K562 (cell line): Measurements from ENCODE around the gene G6PC1. TPM values are rescaled to one million over a fixed set of nuclear protein-coding genes. Genes with fewer than 3 reads are reported as not detected.

ENCODE experiments used
- ATAC-seq: fragments of 200-7000 bp; cut with Tn5 transposase; 3 replicates; pipeline ENCODE4 v1.9.1; 2020; ENCODE audit warnings: moderate library complexity
- BruUV-seq: library from RNA; stranded (reverse); fragments of 400-500 nt; replicated peaks from 2 replicates; lab custom pipeline; 2021; lab: Mats Ljungman, UMichigan
- CTCF ChIA-PET: fragments of 300-600 bp; formaldehyde crosslinking; extraction: SDS; loops from one replicate; lab custom pipeline; 2021; ENCODE audit warnings: low intra/inter-chr PET ratio; lab: Yijun Ruan, JAX
- POLR2A ChIA-PET: fragments of 300-600, 350-650 bp; sonication (Branson Sonifier 250); formaldehyde crosslinking; extraction: SDS; loops from one replicate; lab custom pipeline; 2021; ENCODE audit warnings: antibody characterized with exemption, inconsistent platforms; lab: Yijun Ruan, JAX
- DNase-seq, 4 experiments: peaks; one replicate each; pipeline versions ENCODE4 v3.0.0 to v3.0.0-alpha.2; 2011 to 2018; ENCODE audit warnings: low spot score in 3 of 4, mixed read lengths in 3 of 4; ENCODE audit errors: extremely low read depth in 1 of 4
- FAIRE-seq: peaks from 2 replicates; lab custom pipeline; 2011; peaks lifted over from hg19 to GRCh38; lab: Jason Lieb, UNC
- H2AFZ ChIP-seq: 2 replicates; pipeline ENCODE4 v1.6.0; 2011; ENCODE audit warnings: low read depth, low read length, control low read depth, inconsistent platforms
- H3K27ac ChIP-seq: fragments of 200-600 bp; 3 replicates; pipeline ENCODE4 v1.8.0; 2011; ENCODE audit warnings: low read depth, mild to moderate bottlenecking, control low read depth, inconsistent platforms, low read length, moderate library complexity, mixed read lengths; ENCODE audit errors: extremely low read depth
- H3K27me3 ChIP-seq, 2 experiments: fragments of 300-600 bp in 1 of 2; 2 replicates in 1 of 2; 3 replicates in 1 of 2; pipeline versions ENCODE4 v1.6.0 to v1.8.0; 2011; ENCODE audit warnings: inconsistent platforms in 2 of 2, low read length in 2 of 2, mild to moderate bottlenecking in 1 of 2, mixed read lengths in 1 of 2, moderate library complexity in 1 of 2; ENCODE audit not compliant: control insufficient read depth in 2 of 2, insufficient read depth in 2 of 2
- H3K36me3 ChIP-seq: fragments of 300-600 bp; 3 replicates; pipeline ENCODE4 v1.8.0; 2011; ENCODE audit warnings: mild to moderate bottlenecking, low read length, inconsistent platforms; ENCODE audit not compliant: control insufficient read depth, insufficient read depth
- H3K4me1 ChIP-seq, 2 experiments: fragments of 200-600 bp in 1 of 2; replicated peaks in 1 of 2; 2 replicates in 1 of 2; 3 replicates in 1 of 2; pipeline versions ENCODE4 v1.5.1 to v1.8.0; 2011; ENCODE audit warnings: inconsistent platforms in 2 of 2, low read length in 2 of 2, mild to moderate bottlenecking in 1 of 2, mixed read lengths in 1 of 2, moderate library complexity in 1 of 2; ENCODE audit not compliant: control insufficient read depth in 2 of 2, insufficient read depth in 2 of 2
- H3K4me2 ChIP-seq: 2 replicates; pipeline ENCODE4 v1.6.1; 2011; ENCODE audit warnings: low read length, control low read depth, inconsistent platforms, mixed read lengths; ENCODE audit not compliant: insufficient read depth
- H3K4me3 ChIP-seq: fragments of 200-600 bp; sonication (generic), shearing (Covaris generic); 2 replicates; pipeline ENCODE4 v1.5.1; 2016; ENCODE audit warnings: control low read depth, inconsistent platforms
- H3K79me2 ChIP-seq: fragments of 200-600 bp; 3 replicates; pipeline ENCODE4 v1.8.0; 2011; ENCODE audit warnings: low read length, inconsistent platforms; ENCODE audit not compliant: control insufficient read depth, insufficient read depth
- H3K9ac ChIP-seq, 2 experiments: 2 replicates each; pipeline versions ENCODE4 v1.6.0 to v1.6.1; 2011; ENCODE audit warnings: low read depth in 2 of 2, low read length in 2 of 2, control low read depth in 1 of 2, inconsistent platforms in 1 of 2, mild to moderate bottlenecking in 1 of 2, mixed read lengths in 1 of 2; ENCODE audit not compliant: insufficient read depth in 1 of 2
- H3K9me1 ChIP-seq: one replicate; pipeline ENCODE4 v1.6.0; 2011; ENCODE audit warnings: inconsistent platforms, mild to moderate bottlenecking, low read length, moderate library complexity; ENCODE audit not compliant: control insufficient read depth, insufficient read depth
- H3K9me3 ChIP-seq: replicated peaks from 2 replicates; pipeline ENCODE4 v1.5.1; 2011; ENCODE audit warnings: low read depth, low read length, inconsistent platforms; ENCODE audit not compliant: control insufficient read depth, insufficient read depth
- H4K20me1 ChIP-seq: replicated peaks from 2 replicates; pipeline ENCODE4 v1.6.1; 2011; ENCODE audit warnings: low read length, inconsistent platforms, mixed read lengths; ENCODE audit not compliant: control insufficient read depth, insufficient read depth
- AFF4 ChIP-seq: sonication (generic); formaldehyde crosslinking; IDR thresholded peaks from 2 replicates; pipeline ENCODE4 v1.8.0; 2023; ENCODE audit warnings: mild to moderate bottlenecking, missing genetic modification reagents
- CEBPG ChIP-seq, 3 experiments: fragments of 200-800 bp in 1 of 3; sonication (Bioruptor generic) in 1 of 3; sonication (generic) in 1 of 3; formaldehyde crosslinking in 1 of 3; IDR thresholded peaks in 2 of 3; conservative IDR thresholded peaks in 1 of 3; 2 replicates each; pipeline versions ENCODE4 v1.6.1 to v1.8.0; 2016 to 2022; ENCODE audit warnings: missing compliant biosample characterization in 2 of 3, missing genetic modification characterization in 2 of 3, mild to moderate bottlenecking in 1 of 3, missing genetic modification reagents in 1 of 3
- KHSRP ChIP-seq: fragments of 450-650 bp; IDR thresholded peaks from 2 replicates; pipeline ENCODE4 v1.6.1; 2017
- OTX1 ChIP-seq: fragments of 450-650 bp; formaldehyde crosslinking; IDR thresholded peaks from 2 replicates; pipeline ENCODE4 v1.4.0; 2022; ENCODE audit warnings: mild to moderate bottlenecking
- POLR2B ChIP-seq: fragments of 450-650 bp; IDR thresholded peaks from 2 replicates; pipeline ENCODE4 v1.6.1; 2018; ENCODE audit warnings: low read depth; ENCODE audit not compliant: partially characterized antibody
- RAD21 ChIP-seq, 2 experiments: fragments of 250-450 bp in 1 of 2; fragments of 450-650 bp in 1 of 2; sonication (Bioruptor Pico) in 1 of 2; formaldehyde crosslinking in 1 of 2; IDR thresholded peaks in 1 of 2; conservative IDR thresholded peaks in 1 of 2; 2 replicates each; pipeline versions ENCODE4 v1.4.0 to v1.8.0; 2020 to 2022; ENCODE audit warnings: mild to moderate bottlenecking in 2 of 2, moderate library complexity in 1 of 2
- TAF9B ChIP-seq: fragments of 450-650 bp; IDR thresholded peaks from 2 replicates; pipeline ENCODE4 v1.6.1; 2018; ENCODE audit warnings: mild to moderate bottlenecking; ENCODE audit not compliant: partially characterized antibody
- ZBTB34 ChIP-seq: fragments of 250-450 bp; sonication (Bioruptor Pico); IDR thresholded peaks from 2 replicates; pipeline ENCODE4 v1.8.0; 2021; ENCODE audit warnings: mild to moderate bottlenecking, moderate library complexity
- ZKSCAN1 ChIP-seq: fragments of 150-350 bp; IDR thresholded peaks from 2 replicates; pipeline ENCODE4 v1.6.1; 2016; ENCODE audit warnings: low read depth, low read length
- ZNF274 ChIP-seq: IDR thresholded peaks from 2 replicates; pipeline ENCODE4 v1.6.1; 2011; ENCODE audit warnings: low read depth, mild to moderate bottlenecking, low read length, moderate library complexity, borderline replicate concordance
- ZNF511 ChIP-seq: sonication (generic); formaldehyde crosslinking; IDR thresholded peaks from 2 replicates; pipeline ENCODE4 v1.8.0; 2022; ENCODE audit warnings: mild to moderate bottlenecking, missing genetic modification reagents
- ZSCAN32 ChIP-seq: fragments of 450-650 bp; formaldehyde crosslinking; IDR thresholded peaks from 2 replicates; pipeline ENCODE4 v1.4.0; 2020; ENCODE audit warnings: mild to moderate bottlenecking, moderate library complexity
- WGBS: fragments of 100-300 bp; shearing (Covaris generic); methylation state at CpG from one replicate; pipeline ENCODE4 v1.1.6; 2016; ENCODE audit warnings: low coverage, mixed read lengths; ENCODE audit not compliant: insufficient coverage; ENCODE audit errors: missing lambda C conversion rate; 5-methylcytosine and 5-hydroxymethylcytosine counted together
- in situ Hi-C: fragments of 300-500 bp; cut with MboI; formaldehyde crosslinking; loops from 4 replicates; pipeline ENCODE4 v1.15.0; 2018; ENCODE audit warnings: inconsistent platforms, mixed read lengths
- intact Hi-C: fragments of 100-400 bp; cut with micrococcal nuclease; formaldehyde crosslinking; loops from 2 replicates; pipeline ENCODE4 v1.14.2; 2022
- polyA plus RNA-seq, 8 experiments: library from polyadenylated mRNA; depleted of rRNA in 4 of 8; stranded (reverse) in 5 of 8; unstranded in 3 of 8; fragments of >200 nt; fragmentation: Nextera tagmentation in 2 of 8; fragmentation: Illumina TruSeq in 1 of 8; extraction: Ambion mirVana in 2 of 8; extraction: Trizol in 1 of 8; gene quantifications; 2 replicates each; pipeline versions ENCODE4 v1.2.1 to v1.2.3, GENCODE V29; 2011 to 2014; ENCODE audit warnings: inconsistent platforms in 1 of 8, missing spikeins in 1 of 8
- total RNA-seq, 7 experiments: library from RNA; depleted of rRNA in 6 of 7; stranded (reverse); fragments of >200 nt in 6 of 7; fragmentation: Illumina TruSeq in 2 of 7; extraction: Trizol in 2 of 7; gene quantifications; 2 replicates each; pipeline versions ENCODE4 v1.2.1 to v1.2.3, GENCODE V29; 2011 to 2021; ENCODE audit warnings: low replicate concordance in 1 of 7

Gene G6PC1
- total and polyA plus RNA-seq, 9 of the 15 experiments (the other 6 are each of a cell fraction or from before 2014, with no cell fraction given) = not detected

GRCh38 chr17:42928714-42929496, 28.3 kb downstream of the G6PC1 start (continued):
- TF ChIP-seq CEBPG (CRISPR knock-in tag; IDR thresholded peaks at IDR 0.05) = no peak
- TF ChIP-seq CEBPG (tag; conservative IDR thresholded peaks at IDR 0.05 in 1 of 2, IDR thresholded peaks at IDR 0.05 in 1 of 2) = 0 out of 4 replicates have a peak, but pooled peaks of 1 of the 2 experiments have one; percentile 8
- TF ChIP-seq, all 486 proteins: peak for 114

GRCh38 chr17:42929497-42929844, 28.9 kb downstream of the G6PC1 start:
- Histone ChIP-seq H3K79me2 (no peaks in the 10 kb centered on the region), H3K4me3 (no peak overlapping the region), H2AFZ (peak overlapping the region; percentile 96), H3K9ac (no peak overlapping the region; a peak in 1 of 4 replicates), H3K27ac (peak overlapping the region; percentile 99; the same call in 1 of the 3 replicates), H3K4me2 (no peak overlapping the region), H3K27me3 (no peaks in the 10 kb centered on the region), H3K4me1 (peaks cover 12% of the 10 kb centered on the region in 2 experiments; a peak in 4 of 5 replicates), H3K36me3 (no peaks in the 10 kb centered on the region), H3K9me3 (no peaks in the 10 kb centered on the region), H3K9me1 (no peaks in the 10 kb centered on the region), H4K20me1 (no peaks in the 10 kb centered on the region)
- no TSS peak for BruUV-seq
- POLR2A ChIA-PET = interaction anchor here (0.8 to 1.8 kb wide), 14 partner anchors 8 to 439 kb away, joined by 3 to 17 read pairs (median 4); partner anchors contain the start of genes BECN1, MLX, PSMC3IP and PSME3
- CTCF ChIA-PET = interaction anchor here (0.7 to 2.3 kb wide), 3 partner anchors 86 to 210 kb away, joined by 3 to 11 read pairs (median 3); no protein-coding TSS in a partner anchor
- in situ Hi-C loops (loop anchor here (10.0 kb wide), 1 partner anchor 345 kb away; no protein-coding TSS in a partner anchor), intact Hi-C loops (loop anchor here (1.0 kb wide), 2 partner anchors 86 to 351 kb away; no protein-coding TSS in a partner anchor)
- ATAC-seq = no peak
- WGBS = 54% methylated on average over 1 of the region's 1 CpG
- no peak for DNase-seq
- FAIRE-seq = no peak
- TF ChIP-seq ZSCAN32 (CRISPR knock-in tag) = no peak
- no peak for TF ChIP-seq ZBTB34 (CRISPR knock-in tag)
- TF ChIP-seq KHSRP = no peak
- TF ChIP-seq OTX1 (CRISPR knock-in tag) = no peak
- TF ChIP-seq ZNF511 = no peak
- no peak for TF ChIP-seq RAD21 (CRISPR knock-in tag; conservative IDR thresholded peaks at IDR 0.05 in 1 of 2, IDR thresholded peaks at IDR 0.05 in 1 of 2)
- TF ChIP-seq POLR2B = no peak
- TF ChIP-seq AFF4 (CRISPR knock-in tag) = no peak
- TF ChIP-seq TAF9B = no peak
- no peak for TF ChIP-seq ZKSCAN1
- no peak for TF ChIP-seq ZNF274
